Midbrain (tissue), 1 donor: Measurements from ENCODE around the gene SFMBT2.

ENCODE experiments used
- DNase-seq: peaks from one replicate; lab custom pipeline; 2025; lab: John Stamatoyannopoulos, UW

Gene SFMBT2

DNA sequence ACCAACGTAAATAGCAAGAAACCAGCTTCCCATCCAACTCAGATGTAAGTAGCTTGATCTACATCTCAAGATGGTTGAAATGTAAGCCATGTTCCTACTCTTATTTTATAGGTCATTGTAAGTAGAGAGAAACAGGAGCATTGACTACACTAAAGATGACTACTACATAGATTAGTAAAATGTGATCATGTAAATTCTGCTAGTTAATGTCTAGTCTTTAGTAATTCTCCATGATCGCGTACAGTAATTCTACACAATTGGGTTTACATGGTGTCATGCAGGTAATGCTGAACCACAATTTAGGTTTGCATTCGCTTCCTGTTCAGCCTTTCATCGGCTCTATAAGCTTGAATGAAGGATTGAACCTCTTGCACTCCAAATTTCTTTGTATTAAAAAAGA lies 14.9 kb upstream of the SFMBT2 start:
- DNase-seq = no peak

DNA sequence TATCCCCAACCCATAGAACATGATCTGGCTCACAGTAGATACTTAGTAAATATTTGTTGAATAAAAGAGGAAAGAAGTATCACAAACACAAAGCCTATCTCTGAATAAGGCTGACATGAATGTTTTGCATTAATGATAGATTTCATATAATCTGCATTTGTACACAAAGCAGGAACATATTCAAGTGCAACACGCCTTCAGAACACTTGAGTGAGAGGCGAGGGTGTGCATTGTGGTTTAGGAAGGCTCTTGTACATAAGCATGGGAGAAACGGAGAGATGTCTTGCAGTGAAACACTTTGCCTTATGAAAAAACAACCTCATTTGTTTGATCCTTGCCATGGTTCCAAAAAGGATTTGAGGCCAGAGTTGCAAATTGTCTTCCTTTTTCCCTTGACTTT lies 14.1 kb upstream of the SFMBT2 start:
- no peak for DNase-seq

DNA sequence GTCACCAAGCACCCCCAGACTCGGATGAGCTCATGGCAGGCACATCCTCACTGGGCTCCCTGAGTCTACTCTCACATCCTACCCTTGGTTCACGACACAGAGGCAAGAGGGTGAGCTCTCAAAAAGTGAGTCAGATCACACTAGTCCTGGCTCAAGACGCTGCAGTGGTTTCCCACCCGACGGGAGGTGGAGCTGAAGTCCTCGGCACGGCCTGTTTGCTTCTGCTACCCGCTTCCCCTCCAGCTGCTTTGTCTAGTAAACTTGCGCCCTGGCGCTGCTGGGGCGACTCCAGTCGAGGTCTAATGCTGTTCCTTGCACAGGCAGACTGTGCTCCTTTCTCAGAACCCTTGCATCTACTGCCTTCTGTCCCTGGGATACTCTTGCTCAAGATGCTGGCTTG lies 13.5 kb upstream of the SFMBT2 start:
- DNase-seq = no peak

DNA sequence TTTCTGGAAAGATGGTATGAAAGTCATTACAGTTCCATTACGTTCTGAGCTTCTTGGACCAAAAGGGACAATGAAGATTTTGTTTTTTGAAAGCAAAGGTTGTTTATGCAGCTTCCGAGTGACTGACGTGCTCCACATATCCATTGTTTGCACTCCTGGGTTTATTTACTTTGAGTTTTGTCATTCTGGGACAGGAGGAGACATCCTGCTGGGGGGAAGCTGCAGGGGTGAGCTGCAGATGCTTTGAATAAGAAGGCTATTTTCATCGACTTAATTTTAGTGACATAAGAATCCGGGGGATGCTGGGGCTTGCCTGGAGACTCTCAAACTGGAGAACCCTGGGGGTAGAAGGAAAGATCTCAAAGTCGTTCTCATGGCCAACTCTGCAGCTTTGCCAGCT lies 12.7 kb upstream of the SFMBT2 start:
- no peak for DNase-seq

DNA sequence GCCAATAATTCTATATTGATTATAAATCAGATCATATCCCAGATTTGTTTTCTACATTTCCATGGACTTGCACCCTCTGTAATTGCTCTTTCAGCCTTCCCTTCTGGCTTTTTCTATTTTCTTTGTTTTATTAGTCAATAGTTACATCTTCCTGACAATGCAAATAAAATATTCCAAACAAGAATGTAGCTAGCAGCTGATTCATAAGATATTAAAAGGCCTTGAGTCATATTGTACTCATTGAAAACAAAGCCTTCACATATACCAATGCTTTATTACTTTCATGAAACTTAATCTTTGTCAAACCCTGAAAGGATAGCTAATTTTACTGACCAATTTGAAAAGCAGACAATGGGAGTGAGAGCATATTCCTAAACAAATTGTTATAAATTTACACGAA lies 10.7 kb upstream of the SFMBT2 start:
- no peak for DNase-seq

DNA sequence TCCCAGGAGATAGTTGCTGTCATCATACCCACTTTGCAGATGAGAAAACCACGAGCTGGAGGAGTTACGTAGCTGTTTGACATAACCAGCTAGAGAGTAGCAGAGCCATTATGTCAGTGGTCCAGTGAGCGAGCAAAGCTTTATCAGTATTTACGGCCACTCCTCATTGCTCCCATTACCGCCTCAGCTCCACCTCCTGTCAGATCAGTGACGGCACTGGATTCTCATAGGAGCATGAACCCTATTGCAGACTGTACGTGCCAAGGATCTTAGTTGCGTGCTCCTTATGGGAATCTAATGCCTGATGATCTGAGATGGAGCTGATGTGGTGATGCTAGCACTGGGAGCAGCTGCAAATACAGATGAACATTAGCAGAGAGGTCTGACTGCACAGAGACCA lies 9.2 kb upstream of the SFMBT2 start:
- DNase-seq = no peak

DNA sequence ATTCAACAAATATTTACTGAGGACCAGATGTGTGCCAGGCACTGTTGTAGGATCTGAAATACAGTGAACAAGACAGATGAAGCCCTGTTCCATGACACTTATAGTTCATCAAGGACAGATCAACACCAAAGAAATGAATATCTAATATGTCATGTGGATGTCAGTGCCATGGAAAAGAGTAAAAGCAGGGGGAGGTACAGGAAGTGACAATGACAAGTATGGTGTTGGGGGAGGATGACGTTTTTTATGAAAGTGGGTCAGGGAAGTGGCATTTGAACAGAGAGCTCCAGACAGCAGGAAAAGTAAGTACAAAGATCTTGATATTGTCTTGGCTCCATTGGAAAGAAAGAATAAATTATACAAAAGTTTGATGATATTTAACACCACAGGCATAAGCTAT lies 7.0 kb upstream of the SFMBT2 start:
- no peak for DNase-seq

DNA sequence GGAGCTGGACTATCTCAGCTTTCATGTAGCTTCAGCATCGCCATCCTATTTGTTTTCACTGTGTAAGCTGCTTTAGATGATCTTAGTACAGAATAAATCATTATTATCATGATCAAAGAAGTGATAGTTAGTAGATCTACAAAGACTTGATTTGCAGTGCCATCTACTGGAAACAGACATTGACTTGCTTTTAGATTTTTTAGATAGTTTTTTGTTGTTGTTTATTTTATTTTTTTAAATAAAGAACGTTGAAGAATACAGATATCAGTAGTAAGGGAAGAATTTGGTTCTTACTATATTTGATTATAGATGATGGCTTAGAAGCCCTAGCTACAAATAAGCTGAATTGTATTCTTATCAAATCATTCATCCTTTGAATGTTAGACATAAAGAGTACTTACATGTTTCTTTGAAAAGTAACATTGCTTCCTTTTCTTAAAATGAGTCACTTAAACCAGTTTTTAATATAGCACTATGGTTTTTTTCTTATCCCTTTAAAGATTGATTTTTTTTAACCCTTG lies 6.3 kb upstream of the SFMBT2 start:
- peak; percentile 47 for DNase-seq

DNA sequence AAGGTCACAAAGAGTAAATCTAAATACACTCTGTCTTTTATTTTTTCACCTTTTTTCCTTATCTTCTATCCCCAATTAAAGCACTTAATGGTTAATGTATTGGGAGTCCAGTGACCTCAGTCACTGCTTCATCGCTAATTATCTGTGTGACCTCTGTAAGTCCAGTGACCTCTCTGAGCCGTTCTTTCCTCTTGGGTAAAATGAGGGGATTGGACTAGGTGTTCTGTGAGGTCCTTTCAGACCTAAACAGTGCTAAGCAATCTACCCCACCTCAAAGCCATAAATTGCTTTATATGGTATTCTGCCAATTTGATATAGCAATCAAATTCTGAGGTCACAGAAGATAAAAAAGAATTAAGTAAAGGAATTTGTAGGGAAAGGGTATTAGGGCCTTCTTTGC lies 3.9 kb upstream of the SFMBT2 start:
- no peak for DNase-seq

DNA sequence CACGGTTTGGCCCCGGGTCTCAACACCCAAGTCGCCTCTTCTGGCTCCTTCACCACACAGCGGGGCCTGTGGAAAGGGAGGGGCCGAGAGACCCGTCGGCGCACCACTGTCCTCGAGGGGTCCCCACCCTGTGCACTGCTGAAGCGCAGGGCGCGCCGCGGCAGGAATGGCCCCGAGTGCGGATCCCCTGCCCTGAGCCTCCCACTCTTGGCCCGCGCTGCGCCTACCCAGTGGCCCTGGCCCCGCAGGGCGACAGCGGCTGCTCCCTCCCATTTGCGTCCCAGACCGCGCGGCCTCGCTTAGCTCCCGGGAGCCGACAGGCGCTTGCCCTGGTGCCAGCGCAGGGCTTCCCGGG lies 2.1 kb upstream of the SFMBT2 start:
- DNase-seq = no peak

DNA sequence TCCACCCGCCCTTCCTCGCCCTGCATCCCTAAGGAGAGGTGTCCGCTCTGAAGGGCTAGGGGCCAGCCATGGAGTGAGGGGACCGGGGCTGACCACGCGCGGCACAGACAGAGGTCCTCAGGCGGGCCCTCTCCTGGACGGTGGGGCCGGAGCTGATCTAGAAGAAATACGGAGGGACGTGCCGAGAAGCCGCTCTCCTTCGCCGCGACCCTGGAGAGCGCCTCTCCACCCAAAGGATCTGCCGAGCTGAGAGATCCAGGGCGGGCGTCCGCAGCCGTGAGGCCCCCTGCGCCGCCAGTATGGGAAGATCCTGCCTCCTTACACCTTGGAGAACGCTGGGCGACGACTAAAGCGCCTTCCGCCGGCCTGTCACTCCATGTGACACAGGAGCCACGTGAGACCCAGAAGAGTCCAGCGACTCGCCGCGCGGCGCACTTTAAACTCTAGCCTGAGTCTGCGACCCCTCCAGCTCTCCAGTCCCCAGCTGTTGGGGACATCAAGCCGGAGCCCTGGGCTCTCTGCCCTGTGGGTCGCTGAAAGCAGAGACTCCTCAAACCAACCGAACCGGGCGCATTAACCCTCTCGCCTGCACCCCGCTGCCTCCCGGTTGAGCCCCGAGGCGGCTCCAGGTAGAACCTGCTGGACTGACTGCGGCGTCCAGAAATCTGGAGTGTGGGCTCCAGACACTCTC lies 1.5 kb upstream of the SFMBT2 start:
- peak; percentile 70 for DNase-seq

DNA sequence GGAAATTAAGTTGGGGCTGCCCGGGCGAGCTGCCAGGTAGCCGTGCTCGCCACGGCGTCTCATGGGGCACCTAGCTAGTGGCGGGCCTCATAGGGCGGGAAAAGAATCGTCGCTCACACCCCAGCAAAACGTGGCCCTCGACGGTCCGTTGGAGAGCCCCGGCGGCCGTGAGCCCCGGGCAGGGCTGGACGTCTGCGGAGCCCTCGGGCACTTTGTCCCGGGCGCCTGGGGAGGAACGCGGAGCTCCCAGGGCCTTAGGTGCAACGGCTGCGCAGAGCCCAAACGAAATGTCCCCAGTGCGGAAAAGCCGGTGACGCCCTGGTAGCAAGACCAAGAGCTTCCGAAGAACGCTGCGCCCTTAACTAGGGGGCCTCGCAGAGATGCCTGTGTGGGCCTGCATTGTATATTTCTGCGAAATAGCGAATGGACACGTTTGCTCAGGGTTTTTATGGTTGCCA lies 866 bp upstream of the SFMBT2 start:
- no peak for DNase-seq

DNA sequence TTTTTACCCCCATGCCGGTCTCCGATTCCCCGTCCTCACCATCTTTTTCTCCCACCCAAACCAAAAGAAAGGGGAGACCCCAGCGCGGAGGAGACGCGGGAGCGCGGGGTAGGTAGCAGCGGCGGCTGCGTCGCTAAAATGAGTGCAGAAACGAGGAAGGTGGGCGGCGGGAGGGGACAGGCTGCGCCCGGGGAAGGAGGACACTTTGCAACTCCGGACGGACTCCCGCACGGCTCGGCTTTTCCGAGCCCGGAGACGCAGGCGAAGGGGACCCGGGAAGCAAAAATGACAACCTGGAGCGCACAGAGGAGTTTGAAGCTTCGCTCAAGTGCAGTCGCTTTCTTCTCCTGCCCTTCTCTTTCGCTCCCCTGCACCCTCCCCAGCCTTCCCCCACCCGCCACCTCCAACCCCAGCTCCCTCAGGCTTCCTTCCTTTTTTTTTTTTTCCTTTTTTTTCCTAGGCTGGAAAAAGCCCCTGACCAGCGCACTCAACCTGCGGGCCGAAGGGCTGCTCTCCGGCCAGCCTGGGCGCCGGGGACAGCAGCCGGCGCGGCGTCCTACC lies 453 bp downstream of the SFMBT2 start:
- peak; percentile 19 for DNase-seq

DNA sequence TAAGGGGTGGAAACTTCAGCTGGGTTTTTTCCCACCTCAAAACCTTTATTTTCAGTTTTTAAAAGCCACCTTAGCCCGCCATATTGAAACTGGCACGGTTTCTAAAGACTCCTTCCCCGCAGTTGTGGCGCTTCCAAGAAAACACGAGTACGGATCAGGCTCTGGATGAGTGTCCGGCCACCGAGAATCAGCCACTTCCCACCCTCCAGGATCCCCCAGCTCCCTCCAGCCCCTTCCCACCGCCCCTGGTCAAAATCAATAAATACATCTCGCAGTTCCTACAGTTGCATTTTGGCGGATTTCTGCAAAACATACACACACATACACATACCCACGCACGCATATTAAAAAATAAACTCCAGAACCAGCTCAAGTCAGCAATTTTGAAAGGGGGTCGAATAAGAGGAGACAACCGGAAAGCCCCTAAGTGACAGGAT lies 1.1 kb downstream of the SFMBT2 start:
- DNase-seq = peak; percentile 53

DNA sequence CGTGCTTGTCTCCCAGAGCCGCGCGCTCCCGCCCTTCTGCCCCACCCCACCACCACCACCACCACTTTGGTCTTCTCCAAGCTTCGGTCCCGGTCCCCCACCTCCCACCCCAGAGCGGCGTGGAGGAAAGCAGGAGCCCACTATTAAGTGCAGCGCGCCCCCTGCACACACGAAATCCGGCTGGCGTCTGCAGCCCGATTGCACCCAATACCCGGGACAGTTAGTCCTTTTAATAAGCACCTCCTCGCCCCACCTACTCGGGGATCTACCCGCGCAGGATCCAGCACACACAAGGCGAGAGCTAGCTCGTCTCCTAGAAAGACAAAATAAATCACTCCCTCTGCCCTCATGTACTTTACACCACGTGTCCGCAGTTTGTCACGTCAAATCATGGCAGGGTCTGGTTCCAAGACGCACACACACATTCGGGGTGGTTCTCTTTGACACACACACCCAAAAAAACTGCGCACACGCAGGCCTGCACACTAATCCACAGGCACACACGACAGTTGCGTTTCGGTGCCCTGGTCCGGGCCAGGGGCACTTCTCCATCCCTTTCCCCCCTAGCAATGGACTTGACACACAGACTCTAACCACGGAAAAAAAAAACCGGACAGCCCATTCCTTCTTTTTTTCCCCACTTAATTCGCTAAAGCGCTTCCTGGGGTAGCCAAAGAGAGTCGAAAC lies 1.6 kb downstream of the SFMBT2 start:
- DNase-seq = peak; percentile 54

DNA sequence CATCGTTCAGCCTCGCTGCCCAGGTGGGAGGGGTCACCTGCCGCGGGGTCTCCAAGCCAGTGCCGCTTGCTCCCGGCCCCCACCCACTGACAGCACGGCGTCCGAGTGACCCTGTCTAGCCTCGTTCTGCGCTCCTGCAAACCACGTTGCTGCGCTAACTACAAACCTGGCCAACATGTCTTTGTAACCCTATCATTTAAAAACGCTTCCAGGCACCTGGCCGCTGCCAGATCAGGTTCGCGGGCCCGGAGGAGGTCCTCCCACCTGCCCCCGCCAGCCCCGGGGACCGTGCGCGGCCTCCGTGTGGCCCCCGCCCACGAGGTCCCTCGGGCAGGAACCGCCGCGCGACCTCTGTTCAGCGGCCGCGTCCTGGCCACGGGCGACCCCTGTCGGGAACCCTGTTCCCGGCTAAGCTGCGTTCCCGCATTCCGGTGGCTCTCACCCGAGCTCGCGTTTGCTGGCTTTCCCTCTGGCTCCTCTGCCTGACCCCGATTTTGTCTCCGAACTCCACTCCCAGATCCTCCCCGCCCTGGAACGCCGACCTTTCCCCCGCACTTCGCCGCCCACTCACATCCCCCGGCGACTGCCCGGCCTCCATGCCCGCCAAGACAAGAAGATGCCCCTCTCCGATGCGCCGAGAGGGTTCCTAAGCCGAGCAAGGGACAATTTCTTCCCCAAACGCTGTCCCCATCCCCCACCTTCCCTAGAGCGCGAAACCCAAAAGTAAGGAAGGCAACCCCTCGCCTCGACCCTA lies 2.4 kb downstream of the SFMBT2 start:
- peak; percentile 72 for DNase-seq

DNA sequence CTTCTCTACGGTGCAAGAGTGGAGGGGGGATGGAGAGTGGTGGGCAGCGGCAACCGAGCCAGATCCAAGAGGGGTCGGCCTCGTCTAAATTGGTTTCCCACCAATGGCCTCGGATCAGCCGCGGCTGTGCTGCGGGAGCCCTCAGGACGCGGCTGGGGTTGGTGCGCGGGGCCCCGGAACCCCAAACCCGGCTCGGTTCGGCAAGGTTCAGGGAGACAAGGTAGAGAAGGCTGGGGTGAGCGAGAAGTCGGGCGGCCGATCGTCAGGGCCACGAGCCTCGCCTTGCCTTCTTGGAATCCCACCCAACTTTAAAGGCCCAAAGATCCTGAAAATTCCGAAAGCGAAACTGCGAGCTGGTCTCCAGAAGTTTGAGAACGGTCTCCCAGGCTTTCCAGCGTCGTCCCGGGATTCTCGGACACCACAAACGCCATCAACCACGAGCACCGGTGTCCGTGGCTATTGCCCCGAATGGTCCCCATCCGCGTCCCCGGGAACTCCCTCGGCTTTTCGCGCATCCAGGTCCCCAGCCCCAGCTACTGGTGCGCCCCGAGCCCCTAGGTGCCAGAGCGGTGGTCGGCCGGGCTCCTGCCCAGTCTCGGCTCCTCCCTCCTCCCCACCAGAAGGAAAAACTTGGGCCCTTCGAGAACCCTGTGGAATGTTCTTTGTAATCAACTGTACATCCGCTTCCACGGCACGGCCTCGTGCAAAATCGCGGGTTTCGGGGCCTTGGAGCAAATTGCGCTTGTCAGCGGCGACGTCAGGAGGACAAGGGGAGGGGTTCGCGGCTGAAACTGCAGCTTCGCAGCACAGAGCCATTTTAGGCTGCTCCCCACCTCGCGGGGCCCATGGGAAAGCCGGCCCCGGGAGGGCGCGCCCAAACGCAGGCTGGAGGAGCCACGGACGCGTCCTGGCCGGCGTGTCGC lies 3.2 kb downstream of the SFMBT2 start:
- peak; percentile 19 for DNase-seq

DNA sequence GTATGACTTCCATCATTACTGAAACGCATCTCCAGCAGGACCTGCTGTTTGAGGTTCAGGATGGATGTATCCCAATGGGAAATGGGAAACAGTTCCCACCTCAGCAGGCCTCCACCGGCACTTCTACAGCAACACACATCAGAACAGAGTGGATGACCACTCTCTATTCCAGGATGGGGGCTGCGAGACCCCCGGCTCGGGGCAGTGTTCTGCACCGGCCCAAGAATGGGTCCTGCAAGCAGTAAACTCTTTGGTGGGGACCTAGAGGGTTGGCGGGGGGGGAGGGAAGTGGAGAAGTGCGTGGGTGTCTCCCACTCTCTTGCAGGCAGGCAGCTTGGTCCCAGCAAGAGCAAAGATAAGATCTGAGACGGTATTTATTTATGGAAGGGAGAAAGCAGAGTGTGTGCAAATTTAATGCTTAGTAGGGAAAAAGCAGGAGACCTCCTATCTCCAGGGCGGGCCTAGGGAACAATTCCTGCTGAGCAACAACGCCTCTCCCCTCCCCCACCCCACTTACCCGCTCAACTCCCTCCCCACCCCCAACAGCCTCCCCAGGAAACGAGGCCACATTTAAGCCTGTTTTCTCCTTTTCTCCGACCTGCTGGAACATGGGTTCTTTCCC lies 4.0 kb downstream of the SFMBT2 start:
- DNase-seq = no peak

DNA sequence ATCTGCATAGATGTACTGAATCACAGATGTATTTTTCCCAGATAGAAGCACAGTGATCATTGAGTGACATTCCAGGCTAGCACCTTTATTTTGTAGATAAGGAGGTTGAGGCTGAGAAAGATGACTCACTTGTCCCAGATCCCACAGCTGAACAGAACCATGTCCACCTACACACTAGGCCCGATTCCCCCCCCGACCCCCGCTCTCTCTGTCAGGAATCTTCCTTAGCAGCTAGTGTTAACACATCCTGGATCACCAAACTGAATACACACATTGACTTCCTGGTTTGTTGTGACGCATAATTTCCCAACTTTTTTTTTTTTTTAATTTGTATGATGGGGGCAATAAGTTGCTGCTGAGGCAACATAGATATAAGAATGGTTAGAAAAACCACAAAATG lies 5.2 kb downstream of the SFMBT2 start:
- no peak for DNase-seq

DNA sequence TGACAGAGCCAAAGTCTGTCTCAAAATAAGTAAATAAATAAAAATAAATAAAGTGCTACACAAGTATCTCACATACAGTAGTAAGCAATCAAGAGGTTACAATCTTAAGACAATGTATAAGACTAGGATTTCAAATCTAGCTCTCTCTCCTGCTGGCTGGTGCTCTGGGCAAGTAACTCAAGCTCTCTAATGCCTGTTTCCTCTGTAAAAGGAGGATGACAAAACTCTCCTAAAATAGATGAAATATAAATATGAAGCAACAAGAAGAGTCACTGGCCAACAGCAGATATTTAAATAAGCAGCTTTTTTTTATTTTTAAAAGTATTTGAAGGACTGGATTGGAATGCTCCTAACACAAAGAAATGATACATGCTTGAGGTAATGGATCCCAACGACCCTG lies 7.2 kb downstream of the SFMBT2 start:
- DNase-seq = no peak

DNA sequence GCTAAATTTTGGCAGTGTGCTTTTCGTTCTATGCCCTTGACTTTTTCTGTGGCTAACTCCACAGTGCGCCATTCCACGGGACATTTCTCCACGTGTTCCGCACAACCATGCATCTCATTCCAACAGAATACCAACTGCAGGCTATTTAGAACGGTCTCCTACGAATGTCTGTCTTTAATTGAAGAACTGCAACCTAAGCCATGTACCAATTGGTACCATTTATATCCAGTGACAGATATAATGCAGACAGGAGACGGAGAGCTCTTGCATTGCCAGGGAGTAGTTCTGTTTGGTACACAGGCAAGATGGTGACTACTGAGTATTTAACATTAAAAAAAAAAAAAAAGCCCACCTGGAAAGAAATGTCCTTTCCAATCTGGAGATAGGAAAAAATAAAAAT lies 9.1 kb downstream of the SFMBT2 start:
- DNase-seq = no peak
